Fibroblast of villous mesenchyme (primary cell): ENCODE measurements around the gene ACVR2A. TPM values are rescaled to one million over a fixed set of nuclear protein-coding genes. Genes with fewer than 3 reads are reported as not detected.

ENCODE experiments used
- DNase-seq: peaks from one replicate; pipeline ENCODE4 v3.0.0-alpha.2; 2010; ENCODE audit warnings: low read depth
- H3K4me3 ChIP-seq: 2 replicates; pipeline ENCODE4 v1.5.1; 2011; ENCODE audit warnings: low read depth, mild to moderate bottlenecking, low read length
- small RNA-seq: library from RNA; depleted of rRNA; stranded (forward); fragments of <200 nt; gene quantifications from one replicate; pipeline ENCODE3, GENCODE V24; 2012
- total RNA-seq: library from RNA; depleted of rRNA; stranded (reverse); fragments of >200 nt; gene quantifications from 2 replicates; pipeline ENCODE4 v1.2.3, GENCODE V29; 2012
- TF ChIP-seq, protein P1 (sequence below): IDR thresholded peaks from 2 replicates; pipeline ENCODE4 v1.5.1; 2012; ENCODE audit warnings: low read depth, mild to moderate bottlenecking, low read length; ENCODE audit not compliant: insufficient read depth

ACVR2A gene
- total RNA-seq, 1 donor = 25.9 TPM

DNA sequence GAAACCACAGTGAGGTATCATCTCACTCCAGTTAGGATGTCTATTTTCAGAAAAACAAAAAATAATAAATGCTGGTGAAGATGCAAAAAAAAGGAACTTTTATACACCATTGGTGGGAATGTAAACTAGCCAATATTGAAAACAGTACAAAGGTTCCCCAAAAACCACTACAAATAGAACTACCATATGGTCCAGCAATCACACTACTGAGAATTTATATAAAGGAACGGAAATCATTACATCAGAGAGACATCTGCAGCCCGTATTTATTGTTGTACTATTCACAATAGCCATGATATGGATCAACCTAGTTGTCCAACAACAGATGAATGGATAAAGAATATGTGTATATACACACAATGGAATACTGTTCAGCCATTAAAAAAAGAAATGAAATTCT is 123.7 kb downstream of the ACVR2A start:
- DNase-seq = no peak
- TF ChIP-seq, protein P1, sequence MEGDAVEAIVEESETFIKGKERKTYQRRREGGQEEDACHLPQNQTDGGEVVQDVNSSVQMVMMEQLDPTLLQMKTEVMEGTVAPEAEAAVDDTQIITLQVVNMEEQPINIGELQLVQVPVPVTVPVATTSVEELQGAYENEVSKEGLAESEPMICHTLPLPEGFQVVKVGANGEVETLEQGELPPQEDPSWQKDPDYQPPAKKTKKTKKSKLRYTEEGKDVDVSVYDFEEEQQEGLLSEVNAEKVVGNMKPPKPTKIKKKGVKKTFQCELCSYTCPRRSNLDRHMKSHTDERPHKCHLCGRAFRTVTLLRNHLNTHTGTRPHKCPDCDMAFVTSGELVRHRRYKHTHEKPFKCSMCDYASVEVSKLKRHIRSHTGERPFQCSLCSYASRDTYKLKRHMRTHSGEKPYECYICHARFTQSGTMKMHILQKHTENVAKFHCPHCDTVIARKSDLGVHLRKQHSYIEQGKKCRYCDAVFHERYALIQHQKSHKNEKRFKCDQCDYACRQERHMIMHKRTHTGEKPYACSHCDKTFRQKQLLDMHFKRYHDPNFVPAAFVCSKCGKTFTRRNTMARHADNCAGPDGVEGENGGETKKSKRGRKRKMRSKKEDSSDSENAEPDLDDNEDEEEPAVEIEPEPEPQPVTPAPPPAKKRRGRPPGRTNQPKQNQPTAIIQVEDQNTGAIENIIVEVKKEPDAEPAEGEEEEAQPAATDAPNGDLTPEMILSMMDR = no peak
- no peak overlapping the region for H3K4me3 ChIP-seq

DNA sequence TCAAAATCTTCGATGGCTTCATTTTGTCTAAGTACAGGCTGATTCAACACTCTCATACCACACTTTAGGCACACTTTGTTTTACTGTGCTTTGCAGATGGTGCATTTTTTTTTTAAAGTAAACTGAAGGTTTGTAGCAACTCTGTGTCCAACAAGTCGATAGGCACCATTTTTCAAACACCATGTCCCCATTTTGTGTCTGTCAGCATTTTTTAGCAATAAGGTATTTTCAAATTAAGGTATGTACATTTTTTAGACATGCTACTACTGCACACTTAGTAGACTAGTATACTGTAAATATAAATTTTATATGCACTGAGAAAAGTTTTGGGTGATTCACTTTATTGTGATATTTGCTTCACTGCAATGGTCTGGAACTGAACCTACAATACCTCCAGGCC is 131.3 kb downstream of the ACVR2A start:
- no peak overlapping the region for H3K4me3 ChIP-seq
- no peak for DNase-seq
- TF ChIP-seq, protein P1 = no peak

DNA sequence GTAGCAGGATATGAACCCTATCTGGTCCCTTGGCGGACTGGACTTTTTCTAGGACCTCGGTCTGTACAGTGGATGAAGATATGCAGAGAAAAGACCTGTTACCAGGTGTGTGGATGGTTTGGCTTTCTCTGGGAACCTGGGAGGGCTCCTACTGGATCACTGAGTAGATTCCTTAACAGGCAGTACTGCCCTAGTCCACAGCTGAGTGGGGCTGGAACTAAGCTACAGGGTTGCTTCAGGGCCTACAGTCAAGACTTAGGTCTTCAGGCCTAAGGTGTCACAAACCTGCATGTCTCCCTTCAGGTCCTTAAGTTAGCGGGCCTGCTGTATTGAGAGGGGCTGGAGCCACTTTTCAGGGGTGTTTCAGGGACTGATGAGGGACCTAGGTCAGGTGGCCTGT is 132.8 kb downstream of the ACVR2A start:
- no peak overlapping the region for H3K4me3 ChIP-seq
- TF ChIP-seq, protein P1 = no peak
- DNase-seq = no peak

Small RNA genes within 50 kb of the gene (small RNA-seq; reads per million reads assigned to genes)
- not detected for gene RNU6-1275P

Other genes with a start within 250 kb of the ACVR2A start
- 17.1 and 40.6 TPM in 2 replicates for gene ORC4, start 175.7 kb downstream of the ACVR2A start, total RNA-seq
- gene MBD5, start 176.1 kb downstream of the ACVR2A start, total RNA-seq = 20.6 and 35.0 TPM in 2 replicates